Activated T-cell treated with anti-CD3 and anti-CD28 coated beads for 24 hours (primary cell): ENCODE data around the gene RNF41.
"Not testable (repeated sequence)": the region's sequence is repeated elsewhere in the genome, so short reads cannot be mapped to it uniquely, and the experiment has no call there.

Source experiments
- DNase-seq: peaks from one replicate; pipeline ENCODE4 v3.0.0-alpha.2; 2020; ENCODE audit warnings: low read depth

The RNF41 gene

GRCh38 chr12:56208006-56208405, 13.7 kb downstream of the RNF41 start:
- no peak for DNase-seq

DNA sequence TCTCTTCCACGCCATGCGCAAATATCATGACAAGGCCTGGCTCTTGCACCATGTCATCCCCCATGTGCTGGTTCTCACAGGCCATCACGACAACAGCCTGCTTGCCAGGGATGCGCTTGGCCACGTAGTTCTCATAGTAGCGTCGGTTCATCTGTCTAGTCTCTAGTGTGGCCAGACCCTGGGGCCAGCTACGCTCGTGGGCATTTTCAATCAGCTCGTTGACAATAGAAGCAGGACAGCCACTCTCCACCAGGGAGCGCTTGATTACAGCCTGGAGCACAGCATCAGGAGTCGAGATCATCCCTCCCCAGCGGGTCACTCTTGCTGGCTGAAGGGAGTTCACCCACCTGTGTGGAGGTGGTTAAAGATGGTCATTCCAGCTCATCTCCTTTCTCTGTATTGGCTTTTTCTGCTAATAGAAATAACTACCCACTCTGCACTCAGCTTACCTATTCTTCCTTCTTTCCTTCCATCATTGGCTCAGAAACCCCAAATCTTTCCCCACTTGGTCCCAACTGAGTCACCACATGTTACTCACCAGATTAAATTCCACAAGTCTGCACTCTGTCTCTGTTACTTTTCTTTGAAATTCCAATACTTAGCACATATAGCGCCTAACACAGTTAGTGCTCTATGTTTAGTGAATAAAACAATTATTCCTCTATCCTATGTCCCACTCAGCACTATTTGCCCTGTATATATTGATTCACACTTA, 15.1 kb downstream of the RNF41 start:
- DNase-seq: no peak

DNA sequence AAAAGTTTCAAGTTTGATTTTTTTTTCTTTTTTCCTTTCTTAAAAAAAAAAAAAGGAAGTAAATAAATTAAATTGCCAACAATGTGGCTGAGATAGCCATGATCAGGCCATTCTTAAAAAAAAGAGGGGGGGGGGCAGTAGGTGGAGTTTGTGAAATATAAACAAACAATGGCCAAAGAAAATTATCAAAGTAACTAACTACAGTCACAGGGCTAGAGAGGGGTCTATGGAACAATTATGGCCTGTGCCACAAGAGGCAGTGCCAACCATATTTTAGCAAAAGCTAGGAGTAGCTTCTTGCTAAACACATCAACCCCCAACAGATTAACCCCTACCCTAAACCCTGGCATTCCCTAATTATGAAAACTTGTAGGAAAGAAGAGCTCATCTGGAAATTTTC, 16.3 kb downstream of the RNF41 start:
- DNase-seq: no peak

- DNase-seq: no peak
These were observed 17.4 kb downstream of the RNF41 start for GRCh38 chr12:56204275-56204674.

GRCh38 chr12:56202838-56203237, 18.9 kb downstream of the RNF41 start:
- DNase-seq: no peak

GRCh38 chr12:56202366-56202765, 19.4 kb downstream of the RNF41 start:
- DNase-seq: no peak

- DNase-seq: no peak
These were observed 22.9 kb downstream of the RNF41 start for GRCh38 chr12:56198836-56199235.

DNA sequence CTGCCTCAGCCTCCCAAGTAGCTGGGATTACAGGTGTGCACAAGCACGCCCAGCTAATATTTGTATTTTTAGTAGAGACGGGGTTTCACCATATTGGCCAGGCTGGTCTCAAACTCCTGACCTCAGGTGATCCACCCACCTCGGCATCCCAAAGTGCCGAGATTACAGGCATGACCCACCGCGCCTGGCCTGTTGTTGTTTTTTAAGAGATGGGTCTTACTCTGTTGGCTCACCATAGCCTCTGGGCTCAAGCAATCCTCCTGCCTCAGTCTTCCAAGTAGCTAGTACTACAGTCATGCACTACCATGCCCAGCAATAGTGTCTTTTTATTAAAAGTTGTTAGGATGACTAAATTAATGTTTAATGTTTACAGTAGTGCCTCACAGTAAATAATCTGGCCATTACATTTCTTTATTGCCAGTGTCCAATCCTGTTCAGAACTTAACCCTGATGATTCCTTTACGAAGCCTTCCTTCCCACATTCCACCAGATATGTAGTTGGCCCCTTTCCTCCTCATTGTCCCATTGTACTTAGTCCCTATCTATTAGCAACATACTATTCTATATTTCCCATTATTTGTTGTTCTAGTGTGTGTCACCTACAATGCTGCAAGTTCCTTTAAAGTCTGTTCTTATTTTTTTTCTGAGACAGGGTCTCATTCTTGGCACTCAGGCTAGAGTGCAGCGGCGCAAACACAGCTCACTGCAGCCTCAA, 23.6 kb downstream of the RNF41 start:
- no peak for DNase-seq

DNA sequence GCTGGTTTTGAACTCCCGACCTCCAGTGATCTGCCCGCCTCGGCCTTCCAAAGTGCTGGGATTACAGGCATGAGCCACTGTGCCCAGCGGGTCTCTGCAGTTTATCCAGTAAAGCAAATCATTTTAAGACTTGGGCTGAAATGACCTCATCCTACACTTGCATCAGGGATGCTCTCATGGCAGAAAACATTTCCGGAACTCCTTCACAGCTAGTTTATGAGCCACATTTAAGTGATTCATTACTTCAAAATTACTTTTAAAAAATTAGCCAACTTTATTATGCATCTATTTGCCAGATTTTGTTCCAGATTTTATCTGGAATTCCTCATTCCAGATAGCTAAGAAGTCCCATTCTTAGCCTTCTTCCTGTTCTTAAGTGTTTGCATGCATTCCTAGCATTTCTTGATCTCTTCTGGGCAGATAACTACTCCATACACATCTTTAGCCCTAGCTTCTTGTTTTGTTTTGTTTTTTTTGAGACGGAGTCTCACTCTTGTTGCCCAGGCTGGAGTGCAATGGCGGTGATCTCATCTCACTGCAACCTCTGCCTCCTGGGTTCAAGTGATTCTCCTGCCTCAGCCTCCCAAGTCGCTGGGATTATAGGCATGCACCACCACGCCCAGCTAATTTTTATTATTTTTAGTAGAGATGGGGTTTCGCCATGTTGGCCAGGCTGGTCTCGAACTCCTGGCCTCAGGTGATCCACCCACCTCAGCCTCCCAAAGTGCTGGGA, 24.7 kb downstream of the RNF41 start:
- not testable (repeated sequence) for DNase-seq

DNA sequence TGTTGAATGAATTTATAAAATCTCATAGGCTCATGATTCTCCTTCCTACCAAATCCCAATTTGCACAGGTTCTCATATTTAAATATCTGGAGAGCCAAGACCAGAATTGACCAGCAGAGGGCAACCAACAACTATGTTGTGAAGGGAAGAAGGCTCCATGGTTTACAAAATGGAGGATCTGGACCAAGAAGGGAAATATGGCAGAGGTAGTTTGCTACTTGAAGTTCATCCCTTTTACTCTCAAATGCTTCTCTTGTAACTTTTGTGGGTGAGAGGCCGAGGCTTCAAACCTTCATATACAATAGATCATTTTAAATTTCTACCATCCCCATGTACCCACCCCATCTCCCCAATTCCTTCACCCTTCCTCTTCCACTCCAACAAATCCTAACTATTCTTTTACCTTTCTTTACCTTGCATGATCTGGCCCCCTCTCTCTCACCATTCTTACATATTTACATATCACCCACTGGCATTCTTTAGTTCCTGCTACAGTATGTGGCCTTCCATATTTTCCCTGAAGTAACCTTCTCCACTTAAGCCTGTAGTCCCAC, 28.6 kb downstream of the RNF41 start:
- peak; percentile 72 for DNase-seq

- DNase-seq: no peak
These were observed 29.1 kb downstream of the RNF41 start for GRCh38 chr12:56192582-56192981.

- no peak for DNase-seq
These were observed 31.0 kb downstream of the RNF41 start for GRCh38 chr12:56190695-56191155.

GRCh38 chr12:56189918-56190694, 31.6 kb downstream of the RNF41 start:
- peak; percentile 92 for DNase-seq

DNA sequence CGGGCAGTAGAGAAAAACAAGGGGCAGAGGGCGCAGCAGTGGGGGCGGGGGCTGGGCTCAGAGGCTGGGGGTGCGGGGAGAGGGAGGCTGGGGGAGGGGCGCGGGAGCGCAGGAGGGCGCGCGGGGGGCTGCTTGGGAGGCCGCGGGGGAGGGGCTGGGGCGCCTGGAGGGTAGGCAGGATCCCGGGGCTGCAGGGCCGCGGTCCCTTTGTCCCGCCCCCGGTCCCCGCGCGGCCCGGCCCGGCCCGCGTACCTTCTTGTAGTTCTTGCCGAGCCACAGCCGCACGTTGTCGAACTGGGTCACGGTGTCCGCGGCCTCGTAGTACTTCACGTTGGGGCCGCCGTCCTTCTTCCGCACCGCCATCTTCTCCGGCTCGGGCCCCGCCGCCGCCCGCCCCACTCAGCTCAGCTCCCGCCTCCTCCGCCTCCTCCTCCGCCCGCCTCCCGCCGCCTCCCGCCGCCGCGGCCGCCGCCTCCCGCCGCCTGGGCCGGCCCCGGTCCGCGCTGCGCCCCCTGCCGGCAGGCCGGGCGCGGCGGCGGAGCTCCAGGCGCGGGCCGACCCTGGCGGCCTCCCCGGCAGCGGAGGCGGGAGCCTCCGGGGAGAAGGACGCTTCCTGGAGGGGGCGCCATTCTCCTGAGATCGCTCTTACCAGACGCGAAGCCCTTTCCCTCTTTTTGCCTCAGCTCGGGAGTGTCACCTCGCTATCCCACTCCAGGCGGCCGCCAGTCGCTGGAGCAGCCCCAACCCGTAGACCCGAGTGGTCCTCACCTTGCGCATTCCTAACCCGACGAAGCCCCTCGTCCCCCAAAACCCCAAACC, 32.4 kb downstream of the RNF41 start, which contains the start of gene SMARCC2:
Gene SMARCC2 (minus strand): TSS at position 385 of the 819 bp plus-strand sequence. CDS start 22 bp downstream, at position 363.
- peak; percentile 78 for DNase-seq

- DNase-seq: no peak
These were observed 33.0 kb downstream of the RNF41 start for GRCh38 chr12:56188778-56189098.

DNA sequence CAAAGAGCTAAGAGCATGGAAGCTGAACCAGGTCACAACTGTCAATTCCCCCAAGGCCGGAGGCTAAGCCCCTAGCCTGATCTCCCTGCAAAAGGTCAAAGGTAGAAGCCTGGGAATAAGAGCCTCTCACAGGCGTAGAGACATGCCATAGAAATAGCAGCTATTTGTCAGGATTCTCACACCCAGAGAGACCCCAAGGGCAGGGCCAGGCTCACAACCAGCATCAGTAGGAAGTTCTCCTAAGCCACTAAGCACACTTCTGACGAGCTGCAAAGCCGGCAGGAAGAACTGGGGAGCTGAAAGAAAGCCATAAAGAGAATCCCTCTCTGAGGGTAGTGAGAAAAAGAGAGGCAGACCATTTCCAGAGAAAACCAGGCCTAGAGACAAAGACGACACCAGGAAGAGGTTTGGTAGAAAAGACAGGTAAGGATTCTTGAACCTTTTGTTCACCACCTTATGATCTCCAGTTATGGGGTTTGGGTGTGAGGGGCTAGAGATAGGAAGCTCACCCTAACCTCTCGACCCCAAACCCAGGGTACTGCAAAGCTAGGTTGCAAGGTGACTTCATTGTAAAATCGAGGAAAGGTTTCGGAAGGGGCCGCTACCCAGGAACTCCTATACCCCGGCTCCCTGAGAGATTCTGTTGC, 33.5 kb downstream of the RNF41 start:
- no peak for DNase-seq

DNA sequence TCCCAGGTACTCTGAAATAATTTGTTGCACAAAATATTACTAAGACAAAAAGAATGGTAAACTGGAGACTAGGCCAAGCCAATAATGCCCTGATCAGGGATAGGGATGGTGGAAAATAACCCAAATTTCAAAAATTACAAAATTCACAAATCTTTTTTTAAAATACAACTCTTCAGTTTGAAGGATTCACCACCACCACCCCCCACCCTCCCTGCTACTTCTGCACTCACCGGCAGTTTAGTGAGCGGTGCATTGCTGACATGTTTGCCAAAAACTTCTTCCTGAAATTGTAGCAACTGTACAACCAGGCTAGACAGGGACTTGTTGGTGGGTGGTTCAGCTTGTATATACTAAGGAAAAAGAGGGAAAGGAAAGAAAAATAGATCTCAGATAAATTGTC, 34.8 kb downstream of the RNF41 start:
- no peak for DNase-seq

- DNase-seq: no peak
These were observed 43.4 kb downstream of the RNF41 start for GRCh38 chr12:56178347-56178746.

GRCh38 chr12:56172839-56173238, 48.9 kb downstream of the RNF41 start:
- DNase-seq: no peak

DNA sequence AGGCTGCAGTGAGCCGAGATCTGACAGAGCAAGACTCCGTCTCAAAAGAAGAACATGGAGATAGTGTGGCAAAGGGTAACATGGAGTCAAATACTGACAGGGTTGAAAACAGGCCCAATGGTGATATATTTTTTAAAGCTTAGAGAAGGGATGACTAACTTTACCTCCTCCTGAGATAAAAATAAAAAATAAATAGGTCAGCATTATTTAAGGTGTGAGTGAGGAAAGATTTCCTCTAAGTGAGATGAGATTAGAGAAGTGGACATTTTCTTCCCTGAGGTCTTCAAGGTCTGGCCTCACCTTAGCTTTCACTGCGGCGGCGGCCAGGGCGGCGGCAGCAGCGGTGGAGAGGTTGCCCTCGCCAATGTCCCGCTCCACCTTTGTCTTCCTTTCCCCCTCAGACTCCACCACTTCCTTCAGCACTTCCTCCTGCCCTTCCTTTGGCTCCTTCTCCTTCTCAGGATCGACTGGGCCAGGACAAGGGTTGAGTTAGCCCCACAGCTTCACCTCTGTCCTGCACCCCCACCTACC, 52.4 kb downstream of the RNF41 start:
- no peak for DNase-seq
